ENCODE results near the gene MACROH2A1. TPM values are rescaled to one million over a fixed set of nuclear protein-coding genes. Genes with fewer than 3 reads are reported as not detected.
A peak's percentile ranks its signal among the peaks of the same experiment; 100 is the strongest.

Gene MACROH2A1
- total and polyA plus RNA-seq, 9 of the 15 experiments (the other 6 are each of a cell fraction or from before 2014, with no cell fraction given) = 44.9 to 289 (median 193) TPM

DNA sequence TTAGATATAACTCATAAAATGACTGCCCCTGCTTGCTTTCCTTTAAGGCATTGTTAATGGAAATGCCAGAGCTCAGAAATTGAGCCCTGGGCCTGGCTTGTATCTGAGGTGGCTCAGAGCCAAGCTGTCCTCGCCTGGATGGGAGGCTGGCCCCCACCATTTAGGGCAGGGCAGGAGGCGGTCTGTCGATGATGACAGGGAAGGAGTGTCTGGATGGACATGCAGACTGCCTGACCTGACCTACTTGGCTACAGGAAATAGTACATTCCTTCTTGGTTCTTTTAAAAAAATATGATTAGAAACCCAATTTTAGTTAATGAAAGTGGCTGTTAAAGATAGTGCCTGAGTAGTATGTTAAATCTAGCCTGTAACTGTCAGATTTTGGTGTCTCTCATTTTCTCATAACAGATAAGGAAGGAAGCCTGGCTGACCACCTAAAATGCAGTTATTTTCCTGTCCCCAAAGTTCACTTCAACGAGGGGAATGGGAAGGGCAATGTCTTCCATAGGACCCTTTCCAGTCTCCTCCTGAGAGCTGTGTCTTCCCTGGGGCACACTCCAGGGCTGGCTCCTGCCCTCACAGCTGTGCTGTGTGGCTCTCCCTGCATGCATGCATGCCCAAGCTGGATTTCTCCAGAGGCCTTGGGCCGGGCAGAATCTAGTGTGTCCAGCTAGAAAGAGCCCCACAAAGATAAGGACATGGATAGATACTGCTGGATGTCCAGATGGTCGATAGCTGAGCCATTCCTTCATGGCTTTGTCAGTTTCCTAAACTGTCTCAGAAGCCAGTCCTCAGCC is 42.3 kb downstream of the MACROH2A1 start:
- no TSS peak for BruUV-seq (replicated peaks)
- no peak overlapping the region for H2AFZ ChIP-seq (ENCODE audit: low read depth, low read length)
- FAIRE-seq = no peak
- WGBS (ENCODE audit: insufficient coverage, low coverage, missing lambda C conversion rate) = 78% methylated on average over 6 of the region's 6 CpGs
- POLR2A ChIA-PET = interaction anchor here (0.6 kb wide), 1 partner anchor 86 kb away, joined by 3 read pairs; no protein-coding TSS in a partner anchor
- peak in 1 of 4 experiments; percentile 17 for DNase-seq (ENCODE audit: extremely low read depth in 1 of 4, low spot score in 3 of 4)
- no peak overlapping the region for H3K4me2 ChIP-seq (ENCODE audit: insufficient read depth, low read length)
- intact Hi-C loops (cut with micrococcal nuclease) = no loop called here
- in situ Hi-C loops (cut with MboI) = no loop called here
- H3K79me2 ChIP-seq (ENCODE audit: control insufficient read depth, insufficient read depth, low read length) = no peaks in the 10 kb centered on the region
- H3K27ac ChIP-seq (ENCODE audit: extremely low read depth, low read depth, low read length) = no peak overlapping the region
- no peaks in the 10 kb centered on the region for H4K20me1 ChIP-seq (replicated peaks; ENCODE audit: control insufficient read depth, insufficient read depth, low read length)
- ATAC-seq = peak; percentile 73
- CTCF ChIA-PET (ENCODE audit: low intra/inter-chr PET ratio) = no interaction called here
- 0 out of 5 replicates have a peak, but pooled peaks cover 0 to 3% of the 10 kb centered on the region in 2 experiments for H3K4me1 ChIP-seq (replicated peaks in 1 of 2; ENCODE audit: control insufficient read depth in 2 of 2, insufficient read depth in 2 of 2, low read length in 2 of 2)
- TF ChIP-seq NFIC (IDR thresholded peaks at IDR 0.05) (peak; percentile 36), EP400 (IDR thresholded peaks at IDR 0.05) (no peak)
- no peak overlapping the region for H3K4me3 ChIP-seq
- H3K9me1 ChIP-seq (ENCODE audit: control insufficient read depth, insufficient read depth, low read length) = no peaks in the 10 kb centered on the region
- no peaks in the 10 kb centered on the region for H3K27me3 ChIP-seq (ENCODE audit: control insufficient read depth in 2 of 2, insufficient read depth in 2 of 2, low read length in 2 of 2)
- no peak overlapping the region for H3K9ac ChIP-seq (ENCODE audit: insufficient read depth in 1 of 2, low read depth in 2 of 2, low read length in 2 of 2)
- peaks cover 92% of the 10 kb centered on the region for H3K36me3 ChIP-seq (ENCODE audit: control insufficient read depth, insufficient read depth, low read length)
- no peaks in the 10 kb centered on the region for H3K9me3 ChIP-seq (replicated peaks; ENCODE audit: control insufficient read depth, insufficient read depth, low read depth, low read length)

- FAIRE-seq = no peak
- no peak overlapping the region for H3K9ac ChIP-seq (ENCODE audit: insufficient read depth in 1 of 2, low read depth in 2 of 2, low read length in 2 of 2)
- no peaks in the 10 kb centered on the region for H3K79me2 ChIP-seq (ENCODE audit: control insufficient read depth, insufficient read depth, low read length)
- H3K9me3 ChIP-seq (replicated peaks; ENCODE audit: control insufficient read depth, insufficient read depth, low read depth, low read length) = no peaks in the 10 kb centered on the region
- no peak for ATAC-seq
- H3K27ac ChIP-seq (ENCODE audit: extremely low read depth, low read depth, low read length) = no peak overlapping the region
- H3K27me3 ChIP-seq (ENCODE audit: control insufficient read depth in 2 of 2, insufficient read depth in 2 of 2, low read length in 2 of 2) = no peaks in the 10 kb centered on the region
- 100% methylated on average over 1 of the region's 1 CpG for WGBS (ENCODE audit: insufficient coverage, low coverage, missing lambda C conversion rate)
- H3K4me1 ChIP-seq (replicated peaks in 1 of 2; ENCODE audit: control insufficient read depth in 2 of 2, insufficient read depth in 2 of 2, low read length in 2 of 2) = 0 out of 5 replicates have a peak, but pooled peaks cover 0 to under 1% of the 10 kb centered on the region in 2 experiments
- ChIA-PET CTCF (ENCODE audit: low intra/inter-chr PET ratio) (no interaction called here), POLR2A (interaction anchor here (0.6 to 0.8 kb wide), 2 partner anchors 9 to 89 kb away, joined by 3 to 7 read pairs; no protein-coding TSS in a partner anchor)
- DNase-seq (ENCODE audit: extremely low read depth in 1 of 4, low spot score in 3 of 4) = no peak
- H3K36me3 ChIP-seq (ENCODE audit: control insufficient read depth, insufficient read depth, low read length) = peaks cover 87% of the 10 kb centered on the region
- no peak overlapping the region for H2AFZ ChIP-seq (ENCODE audit: low read depth, low read length)
- BruUV-seq (replicated peaks) = no TSS peak
- H3K9me1 ChIP-seq (ENCODE audit: control insufficient read depth, insufficient read depth, low read length) = no peaks in the 10 kb centered on the region
- intact Hi-C loops (cut with micrococcal nuclease) = no loop called here
- H3K4me2 ChIP-seq (ENCODE audit: insufficient read depth, low read length) = no peak overlapping the region
- in situ Hi-C loops (cut with MboI) = no loop called here
- no peaks in the 10 kb centered on the region for H4K20me1 ChIP-seq (replicated peaks; ENCODE audit: control insufficient read depth, insufficient read depth, low read length)
- H3K4me3 ChIP-seq = no peak overlapping the region
- TF ChIP-seq MEF2D (tag; conservative IDR thresholded peaks at IDR 0.05; ENCODE audit: low read depth) (no peak), GATA2 (CRISPR knock-in tag; IDR thresholded peaks at IDR 0.05) (no peak), ZNF609 (CRISPR knock-in tag; IDR thresholded peaks at IDR 0.05; ENCODE audit: borderline replicate concordance) (no peak)
- TF ChIP-seq, protein P1, sequence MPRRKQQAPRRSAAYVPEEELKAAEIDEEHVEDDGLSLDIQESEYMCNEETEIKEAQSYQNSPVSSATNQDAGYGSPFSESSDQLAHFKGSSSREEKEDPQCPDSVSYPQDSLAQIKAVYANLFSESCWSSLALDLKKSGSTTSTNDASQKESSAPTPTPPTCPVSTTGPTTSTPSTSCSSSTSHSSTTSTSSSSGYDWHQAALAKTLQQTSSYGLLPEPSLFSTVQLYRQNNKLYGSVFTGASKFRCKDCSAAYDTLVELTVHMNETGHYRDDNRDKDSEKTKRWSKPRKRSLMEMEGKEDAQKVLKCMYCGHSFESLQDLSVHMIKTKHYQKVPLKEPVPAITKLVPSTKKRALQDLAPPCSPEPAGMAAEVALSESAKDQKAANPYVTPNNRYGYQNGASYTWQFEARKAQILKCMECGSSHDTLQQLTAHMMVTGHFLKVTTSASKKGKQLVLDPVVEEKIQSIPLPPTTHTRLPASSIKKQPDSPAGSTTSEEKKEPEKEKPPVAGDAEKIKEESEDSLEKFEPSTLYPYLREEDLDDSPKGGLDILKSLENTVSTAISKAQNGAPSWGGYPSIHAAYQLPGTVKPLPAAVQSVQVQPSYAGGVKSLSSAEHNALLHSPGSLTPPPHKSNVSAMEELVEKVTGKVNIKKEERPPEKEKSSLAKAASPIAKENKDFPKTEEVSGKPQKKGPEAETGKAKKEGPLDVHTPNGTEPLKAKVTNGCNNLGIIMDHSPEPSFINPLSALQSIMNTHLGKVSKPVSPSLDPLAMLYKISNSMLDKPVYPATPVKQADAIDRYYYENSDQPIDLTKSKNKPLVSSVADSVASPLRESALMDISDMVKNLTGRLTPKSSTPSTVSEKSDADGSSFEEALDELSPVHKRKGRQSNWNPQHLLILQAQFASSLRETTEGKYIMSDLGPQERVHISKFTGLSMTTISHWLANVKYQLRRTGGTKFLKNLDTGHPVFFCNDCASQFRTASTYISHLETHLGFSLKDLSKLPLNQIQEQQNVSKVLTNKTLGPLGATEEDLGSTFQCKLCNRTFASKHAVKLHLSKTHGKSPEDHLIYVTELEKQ (CRISPR knock-in tag; IDR thresholded peaks at IDR 0.05) = no peak
Measured at GRCh38 chr5:135355169-135355568, 43.9 kb downstream of the MACROH2A1 start.

All from K562 (cell line).